Stomach (tissue), 9 donors: Measurements from ENCODE around the gene TTLL3. TPM values are rescaled to one million over a fixed set of nuclear protein-coding genes. Genes with fewer than 3 reads are reported as not detected.
A peak's percentile ranks its signal among the peaks of the same experiment; 100 is the strongest.
"Not testable (repeated sequence)": the region's sequence is repeated elsewhere in the genome, so short reads cannot be mapped to it uniquely, and the experiment has no call there.

Experiments used
- DNase-seq, 2 donors: peaks; one replicate each; pipeline versions ENCODE4 v3.0.0 to v3.0.0-alpha.2; 2013 to 2019
- H3K27ac ChIP-seq, 5 donors: fragments of 200-600 bp in 4 of 5; sonication (generic) in 4 of 5; one replicate each; pipeline ENCODE4 v1.5.1; 2013 to 2019; ENCODE audit warnings: mild to moderate bottlenecking in 1 of 5, moderate library complexity in 1 of 5
- H3K27me3 ChIP-seq, 3 donors: fragments of 200-600 bp; sonication (generic); one replicate each; pipeline ENCODE4 v1.5.1; 2017 to 2019; ENCODE audit warnings: mixed run types in 1 of 3
- H3K36me3 ChIP-seq, 4 donors: fragments of 200-600 bp; sonication (generic); 1 replicate in 3 of 4; 2 replicates in 1 of 4; pipeline ENCODE4 v1.5.1; 2016 to 2019
- H3K4me1 ChIP-seq, 4 donors: fragments of 200-600 bp; sonication (generic); one replicate each; pipeline ENCODE4 v1.5.1; 2016 to 2019
- H3K4me3 ChIP-seq, 4 donors: fragments of 200-600 bp; sonication (generic) in 3 of 4; one replicate each; pipeline ENCODE4 v1.5.1; 2016 to 2019; ENCODE audit warnings: mild to moderate bottlenecking in 1 of 4
- H3K9me3 ChIP-seq, 4 donors: fragments of 200-600 bp; sonication (generic); one replicate each; pipeline ENCODE4 v1.5.1; 2016 to 2019
- EP300 ChIP-seq: sonication (generic); formaldehyde crosslinking; IDR thresholded peaks from one replicate; pipeline ENCODE4 v1.6.1; 2017; ENCODE audit warnings: antibody characterized with exemption
- POLR2A ChIP-seq, 4 donors: fragments of 450-650 bp; IDR thresholded peaks; one replicate each; pipeline ENCODE4 v1.6.1; 2016; ENCODE audit warnings: antibody characterized with exemption in 4 of 4, control low read depth in 2 of 4, mild to moderate bottlenecking in 1 of 4, moderate library complexity in 1 of 4
- POLR2AphosphoS5 ChIP-seq, 3 donors: sonication (generic); formaldehyde crosslinking; IDR thresholded peaks; one replicate each; pipeline ENCODE4 v1.6.1; 2016; ENCODE audit warnings: antibody characterized with exemption in 3 of 3
- WGBS, 5 donors: extraction: QIAGEN DNeasy Blood & Tissue Kit in 3 of 5; methylation state at CpG; one replicate each; pipeline versions ENCODE4 v1.1.5 to v1.1.7; 2013 to 2018; 5-methylcytosine and 5-hydroxymethylcytosine counted together
- intact Hi-C: fragments of 100-400 bp; cut with DNase I; formaldehyde crosslinking; loops from one replicate; pipeline ENCODE4 v1.15.1; 2023; ENCODE audit warnings: low total_unique reads
- polyA plus RNA-seq, 3 donors: library from polyadenylated mRNA; stranded (reverse); fragments of 200-250 nt; gene quantifications; one replicate each; pipeline ENCODE4 v1.2.3, GENCODE V29; 2013
- total RNA-seq, 5 donors: library from RNA; depleted of rRNA; stranded (reverse); fragments of >200 nt; gene quantifications; one replicate each; pipeline versions ENCODE4 v1.1.0 to v1.2.3, GENCODE V29; 2014 to 2016
- TF ChIP-seq, protein P1 (sequence below), 7 experiments: fragments of 450-650 bp in 4 of 7; fragments of 200-600 bp in 3 of 7; sonication (generic) in 3 of 7; IDR thresholded peaks; one replicate each; pipeline ENCODE4 v1.5.1; 2016 to 2019; ENCODE audit warnings: antibody characterized with exemption in 7 of 7, control low read depth in 2 of 7, mild to moderate bottlenecking in 1 of 7
- donor health status: healthy with polysubstance abuse.
- donor health status: Bipolar disorder and iron deficiency.
- donor health status: healthy.

Gene TTLL3
- total and polyA plus RNA-seq, 8 donors: 6.7 to 593 (median 77.4) TPM

DNA sequence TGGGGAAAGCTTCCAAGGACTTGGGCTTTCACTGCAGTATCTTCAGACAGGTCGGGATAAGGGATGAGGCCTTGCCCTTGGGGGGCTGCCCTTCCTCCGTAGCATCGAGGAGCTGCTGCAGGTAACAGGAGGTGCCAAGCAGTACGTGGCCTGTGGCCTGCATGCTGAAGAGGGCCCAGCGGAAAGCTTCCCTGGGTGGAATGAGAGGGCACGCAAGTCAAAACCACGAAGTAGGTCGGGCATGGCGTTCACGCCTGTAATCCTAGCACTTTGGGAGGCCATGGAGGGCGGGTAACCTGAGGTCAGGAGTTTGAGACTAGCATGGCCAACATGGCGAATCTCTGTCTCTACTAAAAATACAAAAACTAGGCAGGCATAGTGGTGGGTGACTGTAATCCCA is 57.0 kb downstream of the TTLL3 start:
- intact Hi-C loops: no loop called here
- Histone ChIP-seq H3K4me3 (no peak overlapping the region), H3K36me3 (no peaks in the 10 kb centered on the region), H3K9me3 (no peaks in the 10 kb centered on the region), H3K27me3 (no peaks in the 10 kb centered on the region), H3K4me1 (peaks cover 14 to 43% (median 23%) of the 10 kb centered on the region in 4 donors), H3K27ac (peak overlapping the region in 4 of 5 donors; percentile 2 to 86 (median 19))
- no peak for DNase-seq
- 87 to 94% (median 88%) methylated on average over 12 of the region's 12 CpGs for WGBS, 5 donors
- no peak for TF ChIP-seq POLR2A (IDR thresholded peaks at IDR 0.05)
- no peak for TF ChIP-seq EP300
- TF ChIP-seq POLR2AphosphoS5 (IDR thresholded peaks at IDR 0.05): no peak
- TF ChIP-seq, protein P1, sequence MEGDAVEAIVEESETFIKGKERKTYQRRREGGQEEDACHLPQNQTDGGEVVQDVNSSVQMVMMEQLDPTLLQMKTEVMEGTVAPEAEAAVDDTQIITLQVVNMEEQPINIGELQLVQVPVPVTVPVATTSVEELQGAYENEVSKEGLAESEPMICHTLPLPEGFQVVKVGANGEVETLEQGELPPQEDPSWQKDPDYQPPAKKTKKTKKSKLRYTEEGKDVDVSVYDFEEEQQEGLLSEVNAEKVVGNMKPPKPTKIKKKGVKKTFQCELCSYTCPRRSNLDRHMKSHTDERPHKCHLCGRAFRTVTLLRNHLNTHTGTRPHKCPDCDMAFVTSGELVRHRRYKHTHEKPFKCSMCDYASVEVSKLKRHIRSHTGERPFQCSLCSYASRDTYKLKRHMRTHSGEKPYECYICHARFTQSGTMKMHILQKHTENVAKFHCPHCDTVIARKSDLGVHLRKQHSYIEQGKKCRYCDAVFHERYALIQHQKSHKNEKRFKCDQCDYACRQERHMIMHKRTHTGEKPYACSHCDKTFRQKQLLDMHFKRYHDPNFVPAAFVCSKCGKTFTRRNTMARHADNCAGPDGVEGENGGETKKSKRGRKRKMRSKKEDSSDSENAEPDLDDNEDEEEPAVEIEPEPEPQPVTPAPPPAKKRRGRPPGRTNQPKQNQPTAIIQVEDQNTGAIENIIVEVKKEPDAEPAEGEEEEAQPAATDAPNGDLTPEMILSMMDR (IDR thresholded peaks at IDR 0.05): no peak

DNA sequence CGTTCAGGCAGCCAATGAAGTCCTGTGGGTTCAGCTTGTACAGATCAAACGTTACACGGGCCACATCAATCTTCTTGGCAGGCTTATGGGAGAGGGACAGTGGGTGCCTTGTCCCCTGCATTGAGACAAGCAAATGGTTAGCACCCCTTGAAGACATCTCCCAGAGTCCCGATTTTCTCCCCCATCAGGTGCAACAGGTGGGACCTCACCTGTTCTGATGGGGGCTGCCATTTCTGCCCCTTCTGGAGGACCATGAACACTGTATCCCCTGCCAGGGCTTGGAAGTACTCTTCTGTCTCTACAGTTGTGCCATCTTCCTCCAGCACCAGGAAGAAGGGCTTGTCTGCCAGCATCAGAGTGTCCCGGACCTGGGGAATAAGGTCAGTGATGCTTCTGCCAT is 59.9 kb downstream of the TTLL3 start:
- H3K4me3 ChIP-seq: no peak overlapping the region
- DNase-seq: no peak
- no peaks in the 10 kb centered on the region for H3K36me3 ChIP-seq
- intact Hi-C loops: no loop called here
- H3K4me1 ChIP-seq: peaks cover 0 to 18% (median 1%) of the 10 kb centered on the region in 4 donors
- WGBS, 5 donors: 71 to 78% (median 74%) methylated on average over 5 of the region's 5 CpGs
- H3K27ac ChIP-seq: no peak overlapping the region
- no peaks in the 10 kb centered on the region for H3K27me3 ChIP-seq
- H3K9me3 ChIP-seq: no peaks in the 10 kb centered on the region
- TF ChIP-seq EP300 (no peak), POLR2A (IDR thresholded peaks at IDR 0.05) (no peak), POLR2AphosphoS5 (IDR thresholded peaks at IDR 0.05) (no peak)
- TF ChIP-seq, protein P1 (IDR thresholded peaks at IDR 0.05): no peak

DNA sequence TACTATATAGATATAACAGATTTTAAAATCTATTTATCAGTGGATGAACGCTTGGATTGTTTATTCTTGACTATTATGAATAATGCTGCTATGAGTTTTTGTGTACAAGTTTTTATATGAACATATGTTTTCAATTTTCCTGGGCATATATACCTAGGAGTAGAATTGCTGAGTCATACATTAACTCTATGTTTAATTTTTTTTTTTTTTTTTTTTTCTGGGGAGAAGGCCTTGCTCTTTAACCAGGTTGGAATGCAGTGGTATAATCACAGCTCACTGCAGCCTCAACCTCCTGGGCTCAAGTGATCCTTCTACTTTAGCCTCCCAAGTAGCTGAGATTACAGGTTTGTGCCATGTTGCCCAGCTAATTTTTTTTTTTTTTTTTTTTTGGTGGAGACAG is 60.9 kb downstream of the TTLL3 start:
- TF ChIP-seq POLR2A (IDR thresholded peaks at IDR 0.05): no peak
- TF ChIP-seq EP300: no peak
- TF ChIP-seq, protein P1 (IDR thresholded peaks at IDR 0.05): no peak
- no peak for TF ChIP-seq POLR2AphosphoS5 (IDR thresholded peaks at IDR 0.05)
- Histone ChIP-seq H3K27ac (no peak overlapping the region), H3K36me3 (no peaks in the 10 kb centered on the region), H3K27me3 (no peaks in the 10 kb centered on the region), H3K9me3 (no peaks in the 10 kb centered on the region), H3K4me3 (no peak overlapping the region), H3K4me1 (peaks cover 0 to 8% (median 0%) of the 10 kb centered on the region in 4 donors)
- intact Hi-C loops: no loop called here
- no peak for DNase-seq
- WGBS, 5 donors: 46 to 91% (median 78%) methylated on average over 1 of the region's 1 CpG

DNA sequence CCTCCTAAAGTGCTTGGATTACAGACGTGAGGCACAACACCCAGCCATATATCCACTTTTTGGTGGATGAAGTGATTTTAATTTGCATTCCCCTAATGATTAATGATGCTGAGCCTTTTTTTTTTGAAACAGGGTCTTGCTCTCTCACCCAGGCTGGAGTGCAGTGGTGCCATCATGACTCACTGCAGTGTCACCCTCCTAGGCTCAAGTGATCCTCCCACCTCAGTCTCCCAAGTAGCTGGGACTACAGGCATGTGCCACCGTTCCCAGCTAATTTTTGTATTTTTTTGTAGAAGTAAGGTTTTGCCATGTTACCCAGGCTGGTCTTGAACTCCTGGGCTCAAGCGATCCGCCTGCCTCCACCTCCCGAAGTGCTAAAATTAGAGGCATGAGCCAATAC is 62.0 kb downstream of the TTLL3 start:
- H3K9me3 ChIP-seq, H3K36me3 ChIP-seq, H3K4me3 ChIP-seq, H3K4me1 ChIP-seq, DNase-seq, H3K27ac ChIP-seq, H3K27me3 ChIP-seq, intact Hi-C loops: not testable (repeated sequence)
- 95 to 97% (median 96%) methylated on average over 5 of the region's 5 CpGs for whole genome bisulfite sequencing, 5 donors

DNA sequence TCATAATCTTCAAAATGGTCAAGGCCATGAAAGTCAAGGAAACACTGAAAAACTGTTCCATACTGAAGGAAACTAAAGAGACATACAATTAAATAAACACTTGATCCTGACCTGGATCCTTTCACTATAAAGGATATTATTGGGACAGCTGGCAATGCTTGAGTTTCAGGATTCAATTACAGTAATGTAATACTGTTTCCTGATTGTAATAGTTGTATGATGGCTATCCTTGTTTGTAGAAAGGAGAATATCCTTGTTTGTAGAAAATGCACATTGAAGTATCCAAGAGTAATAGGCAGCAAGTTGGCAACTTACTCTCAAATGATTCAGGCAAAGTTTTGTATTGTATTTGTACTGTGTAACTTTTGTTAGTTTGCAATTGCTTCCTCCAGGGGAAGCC is 65.4 kb downstream of the TTLL3 start:
- no peak overlapping the region for H3K27ac ChIP-seq
- H3K9me3 ChIP-seq: no peaks in the 10 kb centered on the region
- TF ChIP-seq, protein P1 (IDR thresholded peaks at IDR 0.05): no peak
- TF ChIP-seq EP300 (no peak), POLR2AphosphoS5 (IDR thresholded peaks at IDR 0.05) (no peak), POLR2A (IDR thresholded peaks at IDR 0.05) (no peak)
- H3K4me3 ChIP-seq: no peak overlapping the region
- no peaks in the 10 kb centered on the region for H3K27me3 ChIP-seq
- no peaks in the 10 kb centered on the region for H3K4me1 ChIP-seq
- intact Hi-C loops: no loop called here
- DNase-seq: no peak
- no peaks in the 10 kb centered on the region for H3K36me3 ChIP-seq

DNA sequence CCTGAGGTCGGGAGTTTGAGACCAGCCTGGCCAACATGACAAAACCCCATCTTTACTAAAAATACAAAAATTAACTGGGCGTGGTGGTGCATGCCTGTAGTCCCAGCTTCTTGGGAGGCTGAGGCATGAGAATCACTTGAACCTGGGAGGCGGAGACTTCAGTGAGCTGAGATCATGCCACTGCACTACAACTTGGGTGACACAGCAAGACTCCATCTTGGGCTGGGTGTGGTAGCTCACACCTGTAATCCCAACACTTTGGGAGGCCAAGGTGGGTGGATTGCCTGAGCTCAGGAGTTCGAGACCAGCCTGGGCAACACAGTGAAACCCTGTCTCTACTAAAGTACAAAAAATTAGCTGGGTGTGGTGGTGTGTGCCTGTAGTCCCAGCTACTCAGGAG is 66.2 kb downstream of the TTLL3 start:
- H3K4me1 ChIP-seq, H3K27ac ChIP-seq, intact Hi-C loops, H3K27me3 ChIP-seq, H3K4me3 ChIP-seq, DNase-seq, H3K36me3 ChIP-seq, H3K9me3 ChIP-seq: not testable (repeated sequence)
- 82 to 94% (median 91%) methylated on average over 4 of the region's 4 CpGs for WGBS, 5 donors
